Keratinocyte (primary cell): Measurements from ENCODE around the gene HMCN2. TPM values are rescaled to one million over a fixed set of nuclear protein-coding genes. Genes with fewer than 3 reads are reported as not detected.

Experiments used
- DNase-seq: peaks from one replicate; pipeline ENCODE4 v3.0.0-alpha.2; 2011; ENCODE audit warnings: low read depth, missing footprints, low spot score
- FAIRE-seq: peaks from 2 replicates; lab custom pipeline; 2011; peaks lifted over from hg19 to GRCh38; lab: Jason Lieb, UNC
- H2AFZ ChIP-seq: 2 replicates; pipeline ENCODE4 v1.6.0; 2012; ENCODE audit warnings: low read length, control low read depth, inconsistent platforms; ENCODE audit not compliant: control insufficient read depth
- H3K27ac ChIP-seq: 2 replicates; pipeline ENCODE4 v1.5.1; 2011; ENCODE audit warnings: low read length; ENCODE audit not compliant: control insufficient read depth, insufficient read depth
- H3K27me3 ChIP-seq: 3 replicates; pipeline ENCODE4 v1.6.0; 2011; ENCODE audit warnings: low read length; ENCODE audit not compliant: control insufficient read depth, insufficient read depth; ENCODE audit errors: extremely low read depth
- H3K36me3 ChIP-seq, 2 experiments: 2 replicates in 1 of 2; 3 replicates in 1 of 2; pipeline ENCODE4 v1.5.1; 2011; ENCODE audit warnings: low read length in 2 of 2, mild to moderate bottlenecking in 1 of 2; ENCODE audit not compliant: control insufficient read depth in 2 of 2, insufficient read depth in 2 of 2; ENCODE audit errors: extremely low read depth in 1 of 2
- H3K4me1 ChIP-seq: 3 replicates; pipeline ENCODE4 v1.5.1; 2011; ENCODE audit warnings: low read length; ENCODE audit not compliant: control insufficient read depth, insufficient read depth; ENCODE audit errors: extremely low read depth
- H3K4me2 ChIP-seq: 3 replicates; pipeline ENCODE4 v1.6.0; 2011; ENCODE audit warnings: low read depth, low read length; ENCODE audit not compliant: control insufficient read depth, insufficient read depth; ENCODE audit errors: extremely low read depth
- H3K4me3 ChIP-seq, 3 experiments: fragments of 200-600 bp in 1 of 3; sonication (generic) in 1 of 3; 2 replicates in 2 of 3; 3 replicates in 1 of 3; pipeline ENCODE4 v1.5.1; 2011 to 2016; ENCODE audit warnings: low read length in 3 of 3, mild to moderate bottlenecking in 3 of 3, control low read depth in 2 of 3, inconsistent platforms in 1 of 3, low read depth in 1 of 3, mixed read lengths in 1 of 3, mixed run types in 1 of 3, moderate library complexity in 1 of 3; ENCODE audit not compliant: control insufficient read depth in 2 of 3, insufficient read depth in 2 of 3; ENCODE audit errors: extremely low read depth in 1 of 3
- H3K79me2 ChIP-seq: 2 replicates; pipeline ENCODE4 v1.6.0; 2012; ENCODE audit warnings: low read length; ENCODE audit not compliant: control insufficient read depth, insufficient read depth
- H3K9ac ChIP-seq: 3 replicates; pipeline ENCODE4 v1.6.0; 2011; ENCODE audit warnings: low read length; ENCODE audit not compliant: control insufficient read depth, insufficient read depth; ENCODE audit errors: extremely low read depth
- H3K9me1 ChIP-seq: 3 replicates; pipeline ENCODE4 v1.6.0; 2011; ENCODE audit warnings: low read length; ENCODE audit not compliant: control insufficient read depth, insufficient read depth; ENCODE audit errors: extremely low read depth
- H3K9me3 ChIP-seq: 2 replicates; pipeline ENCODE4 v1.5.1; 2012; ENCODE audit warnings: low read depth, low read length; ENCODE audit not compliant: control insufficient read depth
- H4K20me1 ChIP-seq: 3 replicates; pipeline ENCODE4 v1.6.0; 2011; ENCODE audit warnings: low read length; ENCODE audit not compliant: control insufficient read depth, insufficient read depth; ENCODE audit errors: extremely low read depth
- EZH2 ChIP-seq: IDR thresholded peaks from one replicate; pipeline ENCODE4 v1.6.1; 2012; ENCODE audit warnings: inconsistent platforms, mild to moderate bottlenecking, low read length, moderate library complexity
- dilution Hi-C: fragments of 300-500 bp; cut with MboI; formaldehyde crosslinking; loops from one replicate; pipeline ENCODE4 v1.7.0; 2020; ENCODE audit warnings: low sequenced_read_pairs; ENCODE audit not compliant: extremely low pct_ligation_motif_present
- polyA plus RNA-seq, 5 experiments: library from polyadenylated mRNA; depleted of rRNA in 3 of 5; stranded (reverse) in 3 of 5; stranded (forward) in 1 of 5; unstranded in 1 of 5; fragments of >200 nt; gene quantifications; 1 replicate in 1 of 5; 2 replicates in 3 of 5; 3 replicates in 1 of 5; pipeline versions ENCODE4 v1.2.1 to v1.2.3, GENCODE V29; 2011 to 2012; ENCODE audit warnings: missing spikeins in 2 of 5, low read depth in 1 of 5, low replicate concordance in 1 of 5
- TF ChIP-seq, protein P1 (sequence below), 3 experiments: IDR thresholded peaks in 1 of 3; conservative IDR thresholded peaks in 1 of 3; optimal IDR thresholded peaks in 1 of 3; 2 replicates in 2 of 3; 3 replicates in 1 of 3; pipeline versions ENCODE3 to v1.5.1; 2011; ENCODE audit warnings: low read length in 3 of 3, mild to moderate bottlenecking in 3 of 3, moderate library complexity in 2 of 3, control low read depth in 1 of 3, inconsistent platforms in 1 of 3; ENCODE audit not compliant: insufficient read depth in 2 of 3; ENCODE audit errors: extremely low read depth in 1 of 3

Gene HMCN2
- polyA plus RNA-seq, 1 donor (not counting 4 experiments of a cell fraction or from before 2014, with no cell fraction given), result not detected

DNA sequence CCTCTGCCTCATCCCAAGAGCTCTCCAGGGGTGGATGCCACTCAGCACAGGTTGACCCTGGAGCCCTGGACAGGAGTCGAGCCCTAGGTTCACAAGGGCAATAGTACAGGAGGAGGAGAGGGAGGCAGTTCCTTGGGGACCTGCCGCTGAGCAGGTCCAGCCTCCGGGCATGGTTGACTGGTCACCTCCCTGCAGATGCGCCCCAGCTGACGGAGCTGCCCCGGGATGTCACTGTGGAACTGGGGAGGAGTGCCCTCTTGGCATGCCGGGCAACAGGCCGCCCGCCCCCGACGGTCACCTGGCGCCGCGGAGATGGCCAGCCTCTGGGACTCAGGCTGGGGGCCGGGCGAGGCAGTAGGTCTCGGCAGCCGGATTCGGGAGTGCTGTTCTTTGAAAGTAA is 53.7 kb downstream of the HMCN2 start:
- H3K9me1 ChIP-seq, result no peaks in the 10 kb centered on the region
- H3K36me3 ChIP-seq, result no peaks in the 10 kb centered on the region
- H3K4me1 ChIP-seq, result no peaks in the 10 kb centered on the region
- peaks cover 50% of the 10 kb centered on the region for H3K27me3 ChIP-seq
- no peak overlapping the region for H3K9ac ChIP-seq
- no peaks in the 10 kb centered on the region for H4K20me1 ChIP-seq
- dilution Hi-C loops, result no loop called here
- TF ChIP-seq, protein P1, sequence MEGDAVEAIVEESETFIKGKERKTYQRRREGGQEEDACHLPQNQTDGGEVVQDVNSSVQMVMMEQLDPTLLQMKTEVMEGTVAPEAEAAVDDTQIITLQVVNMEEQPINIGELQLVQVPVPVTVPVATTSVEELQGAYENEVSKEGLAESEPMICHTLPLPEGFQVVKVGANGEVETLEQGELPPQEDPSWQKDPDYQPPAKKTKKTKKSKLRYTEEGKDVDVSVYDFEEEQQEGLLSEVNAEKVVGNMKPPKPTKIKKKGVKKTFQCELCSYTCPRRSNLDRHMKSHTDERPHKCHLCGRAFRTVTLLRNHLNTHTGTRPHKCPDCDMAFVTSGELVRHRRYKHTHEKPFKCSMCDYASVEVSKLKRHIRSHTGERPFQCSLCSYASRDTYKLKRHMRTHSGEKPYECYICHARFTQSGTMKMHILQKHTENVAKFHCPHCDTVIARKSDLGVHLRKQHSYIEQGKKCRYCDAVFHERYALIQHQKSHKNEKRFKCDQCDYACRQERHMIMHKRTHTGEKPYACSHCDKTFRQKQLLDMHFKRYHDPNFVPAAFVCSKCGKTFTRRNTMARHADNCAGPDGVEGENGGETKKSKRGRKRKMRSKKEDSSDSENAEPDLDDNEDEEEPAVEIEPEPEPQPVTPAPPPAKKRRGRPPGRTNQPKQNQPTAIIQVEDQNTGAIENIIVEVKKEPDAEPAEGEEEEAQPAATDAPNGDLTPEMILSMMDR (optimal IDR thresholded peaks at IDR 0.05 in 1 of 3, IDR thresholded peaks at IDR 0.05 in 1 of 3, conservative IDR thresholded peaks at IDR 0.05 in 1 of 3; ENCODE audit: extremely low read depth in 1 of 3, insufficient read depth in 2 of 3, low read length in 3 of 3), result no peak
- TF ChIP-seq EZH2, result no peak
- DNase-seq (no peak), FAIRE-seq (no peak)
- H3K4me2 ChIP-seq, result no peak overlapping the region
- H3K79me2 ChIP-seq, result no peaks in the 10 kb centered on the region
- H3K27ac ChIP-seq, result no peak overlapping the region
- no peak overlapping the region for H3K4me3 ChIP-seq
- no peak overlapping the region for H2AFZ ChIP-seq
- no peaks in the 10 kb centered on the region for H3K9me3 ChIP-seq

DNA sequence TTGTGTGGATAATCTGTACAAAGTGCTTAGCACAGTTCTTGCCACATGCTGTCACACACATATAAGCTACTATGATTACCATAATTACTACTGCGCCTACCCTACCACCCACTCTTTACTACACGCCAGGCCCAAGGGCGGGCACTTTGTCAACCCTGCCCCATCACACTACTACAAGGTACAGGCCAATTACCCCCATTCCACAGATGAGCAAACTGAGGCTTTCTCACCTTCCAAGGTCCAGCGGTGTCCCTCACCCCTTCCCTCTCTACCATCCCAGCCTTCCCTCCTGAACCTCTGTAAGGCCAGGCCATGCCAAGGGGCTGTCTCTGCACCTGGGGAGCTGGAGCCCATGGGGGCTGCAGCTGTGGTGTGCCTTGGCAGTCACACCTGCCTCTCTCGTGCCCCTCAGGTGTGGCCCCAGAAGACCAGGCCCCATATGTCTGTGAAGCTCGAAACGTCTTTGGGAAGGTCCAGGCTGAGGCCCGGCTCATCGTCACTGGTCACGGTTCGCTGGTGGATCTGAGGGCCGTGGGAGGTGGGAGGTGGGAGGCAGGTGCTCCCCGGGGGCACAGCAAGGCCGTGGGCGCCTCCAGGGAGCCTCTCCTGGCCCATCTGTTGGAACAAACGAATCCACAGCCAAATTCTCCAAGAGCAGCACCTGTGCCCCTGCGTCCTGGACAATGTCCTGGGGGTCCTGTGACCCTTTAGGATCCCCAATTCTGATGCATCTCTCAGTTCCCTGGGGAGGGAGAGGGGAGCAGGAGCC is 54.6 kb downstream of the HMCN2 start:
- Histone ChIP-seq H2AFZ (no peak overlapping the region), H3K4me2 (no peak overlapping the region), H3K9ac (no peak overlapping the region), H3K4me3 (no peak overlapping the region), H3K27ac (no peak overlapping the region), H3K4me1 (no peaks in the 10 kb centered on the region), H3K27me3 (peaks cover 50% of the 10 kb centered on the region), H3K9me1 (no peaks in the 10 kb centered on the region), H4K20me1 (no peaks in the 10 kb centered on the region), H3K36me3 (no peaks in the 10 kb centered on the region), H3K79me2 (no peaks in the 10 kb centered on the region), H3K9me3 (no peaks in the 10 kb centered on the region)
- dilution Hi-C loops, result no loop called here
- DNase-seq (no peak), FAIRE-seq (no peak)
- TF ChIP-seq, protein P1 (optimal IDR thresholded peaks at IDR 0.05 in 1 of 3, IDR thresholded peaks at IDR 0.05 in 1 of 3, conservative IDR thresholded peaks at IDR 0.05 in 1 of 3; ENCODE audit: extremely low read depth in 1 of 3, insufficient read depth in 2 of 3, low read length in 3 of 3), result no peak
- TF ChIP-seq EZH2, result no peak
